ENCODE measurements around the gene CTBP2.
A peak's percentile ranks its signal among the peaks of the same experiment; 100 is the strongest.

The CTBP2 gene

DNA sequence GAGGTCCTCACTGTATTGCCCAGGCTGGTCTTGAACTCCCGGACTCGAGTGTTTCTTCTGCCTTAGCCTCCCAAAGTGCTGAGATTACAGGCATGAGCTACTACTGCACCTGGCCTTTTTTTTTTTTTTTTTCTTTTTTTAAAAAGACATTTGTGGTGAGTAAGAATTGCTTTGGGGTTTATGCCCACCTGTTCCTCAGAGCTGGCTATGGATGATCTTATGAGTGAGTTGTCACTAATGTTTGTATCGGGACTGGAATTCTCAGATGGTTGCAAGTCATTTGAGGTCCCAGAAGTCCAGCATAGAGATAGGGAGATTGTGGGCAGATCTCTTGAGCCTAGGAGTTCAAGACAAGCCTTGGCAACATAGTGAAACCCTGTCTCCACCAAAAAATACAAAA lies 183.2 kb downstream of the CTBP2 start:
- no peak for DNase-seq (ENCODE audit: low read depth)

DNA sequence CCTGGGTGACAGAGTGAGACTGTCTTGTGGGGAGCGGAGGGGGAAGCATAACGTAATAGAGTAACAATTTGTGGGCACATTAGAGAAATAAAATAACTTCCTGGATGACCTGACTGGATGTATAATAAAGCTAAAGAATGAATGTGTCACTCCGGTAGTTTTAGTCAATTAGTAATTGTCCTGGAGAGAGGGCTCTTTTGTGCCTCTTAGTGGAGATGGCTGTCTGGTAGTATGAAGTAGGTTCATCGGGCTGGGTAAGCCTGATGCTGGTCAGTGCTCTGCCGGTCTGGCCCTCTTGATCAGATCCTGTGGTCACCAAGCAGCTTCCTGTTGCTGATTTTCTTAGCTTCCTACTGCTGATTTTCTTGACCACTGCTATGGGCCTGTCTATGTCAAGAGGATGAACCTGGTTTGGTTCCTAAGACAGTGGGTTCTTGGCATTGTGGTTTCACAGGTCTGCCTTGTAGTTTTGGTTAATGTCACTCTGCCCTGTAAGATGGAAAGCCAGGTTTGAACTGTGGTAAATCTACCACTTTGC lies 184.3 kb downstream of the CTBP2 start:
- no peak for DNase-seq (ENCODE audit: low read depth)

DNA sequence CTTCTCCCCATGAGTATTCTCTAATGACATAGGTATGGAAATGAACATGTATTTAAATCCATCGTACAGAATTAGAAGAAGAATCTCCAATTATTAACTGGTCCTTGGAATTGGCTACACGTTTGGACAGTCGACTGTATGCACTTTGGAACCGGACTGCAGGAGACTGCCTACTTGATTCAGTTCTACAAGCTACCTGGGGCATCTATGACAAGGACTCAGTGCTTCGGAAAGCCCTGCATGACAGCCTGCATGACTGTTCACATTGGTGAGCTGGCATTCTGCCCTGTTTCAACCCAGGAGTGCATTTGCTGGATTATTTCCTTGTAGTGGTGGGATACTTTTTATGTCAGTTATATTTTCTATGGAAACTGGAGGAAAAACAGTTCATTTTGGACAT lies 186.2 kb downstream of the CTBP2 start:
- DNase-seq (ENCODE audit: low read depth) = no peak

DNA sequence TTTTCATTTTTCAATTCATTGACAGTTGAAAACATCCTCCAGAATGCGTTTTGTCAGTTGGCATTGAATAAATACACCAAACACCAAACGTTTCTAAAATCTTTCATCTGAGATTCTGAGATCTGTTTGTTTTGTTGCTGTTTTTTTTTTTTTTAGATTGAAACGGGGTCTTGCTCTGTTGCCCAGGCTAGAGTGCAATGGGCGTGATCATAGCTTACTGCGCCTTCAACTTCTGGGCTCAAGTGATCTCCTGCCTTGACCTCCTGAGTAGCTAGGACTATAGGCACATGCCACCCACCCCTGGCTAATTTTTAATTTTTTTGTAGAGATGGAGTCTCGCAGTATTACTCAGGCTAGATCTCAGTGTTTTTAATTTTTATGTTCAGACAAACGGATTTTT lies 187.7 kb downstream of the CTBP2 start:
- DNase-seq (ENCODE audit: low read depth) = no peak

DNA sequence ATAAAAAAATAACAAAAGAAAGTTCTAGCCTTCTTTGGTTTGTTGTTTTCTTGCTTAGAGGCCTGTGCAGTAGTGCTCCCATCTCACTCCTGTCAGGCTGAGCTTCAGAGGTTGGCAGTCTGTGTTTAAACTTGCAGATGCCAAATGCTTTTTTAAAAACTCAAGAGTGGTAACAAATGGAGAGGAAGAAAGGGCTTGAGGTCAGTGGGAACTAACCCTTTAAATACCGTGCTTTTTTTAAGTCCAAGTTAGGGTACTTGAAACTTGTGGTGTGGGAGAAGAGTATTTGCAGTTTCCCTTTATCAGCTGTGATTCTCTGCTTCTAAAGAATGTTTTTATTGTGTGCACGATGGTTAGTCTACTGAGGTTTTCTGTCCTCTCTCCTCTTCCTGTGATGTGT lies 189.1 kb downstream of the CTBP2 start:
- no peak for DNase-seq (ENCODE audit: low read depth)

DNA sequence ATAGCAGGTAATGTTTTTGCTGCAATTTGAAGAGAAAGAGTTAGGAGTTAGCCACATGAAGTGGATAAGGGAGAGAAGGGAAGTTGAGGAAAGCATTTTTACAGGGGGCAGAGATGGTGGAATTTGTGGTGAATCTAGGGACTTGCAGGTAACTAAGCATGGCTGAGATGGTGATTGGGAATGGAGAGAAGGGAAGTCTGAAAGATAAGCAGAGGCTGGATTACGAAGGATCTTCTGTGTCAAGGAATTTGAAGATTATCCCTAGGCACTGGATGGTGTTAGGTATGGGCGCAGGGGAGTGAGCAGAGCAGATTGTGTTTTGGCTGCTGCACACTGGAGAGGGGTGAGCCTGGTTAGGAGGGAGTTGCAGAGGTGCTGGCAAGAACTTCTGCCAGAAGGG lies 193.1 kb downstream of the CTBP2 start:
- DNase-seq (ENCODE audit: low read depth) = no peak

DNA sequence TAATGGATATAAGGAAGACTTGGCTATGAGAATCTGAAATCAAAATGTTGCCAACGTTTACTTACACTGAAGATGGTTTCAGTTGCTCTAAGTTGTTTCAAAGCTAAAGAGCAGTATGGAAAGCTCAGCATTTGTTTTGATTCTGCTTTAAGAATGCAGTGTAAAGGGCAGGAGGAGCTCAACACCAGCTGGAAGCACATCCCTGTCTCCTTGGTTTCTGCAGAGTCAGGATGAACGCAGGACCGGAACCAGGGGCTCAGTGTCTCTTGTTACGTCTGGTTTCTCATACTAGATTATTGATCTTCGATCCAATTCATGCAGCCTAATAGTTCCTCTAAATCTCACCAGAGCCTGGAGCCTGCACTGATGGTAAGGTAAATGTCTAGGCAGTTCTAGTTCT lies 194.4 kb downstream of the CTBP2 start:
- DNase-seq (ENCODE audit: low read depth) = no peak

DNA sequence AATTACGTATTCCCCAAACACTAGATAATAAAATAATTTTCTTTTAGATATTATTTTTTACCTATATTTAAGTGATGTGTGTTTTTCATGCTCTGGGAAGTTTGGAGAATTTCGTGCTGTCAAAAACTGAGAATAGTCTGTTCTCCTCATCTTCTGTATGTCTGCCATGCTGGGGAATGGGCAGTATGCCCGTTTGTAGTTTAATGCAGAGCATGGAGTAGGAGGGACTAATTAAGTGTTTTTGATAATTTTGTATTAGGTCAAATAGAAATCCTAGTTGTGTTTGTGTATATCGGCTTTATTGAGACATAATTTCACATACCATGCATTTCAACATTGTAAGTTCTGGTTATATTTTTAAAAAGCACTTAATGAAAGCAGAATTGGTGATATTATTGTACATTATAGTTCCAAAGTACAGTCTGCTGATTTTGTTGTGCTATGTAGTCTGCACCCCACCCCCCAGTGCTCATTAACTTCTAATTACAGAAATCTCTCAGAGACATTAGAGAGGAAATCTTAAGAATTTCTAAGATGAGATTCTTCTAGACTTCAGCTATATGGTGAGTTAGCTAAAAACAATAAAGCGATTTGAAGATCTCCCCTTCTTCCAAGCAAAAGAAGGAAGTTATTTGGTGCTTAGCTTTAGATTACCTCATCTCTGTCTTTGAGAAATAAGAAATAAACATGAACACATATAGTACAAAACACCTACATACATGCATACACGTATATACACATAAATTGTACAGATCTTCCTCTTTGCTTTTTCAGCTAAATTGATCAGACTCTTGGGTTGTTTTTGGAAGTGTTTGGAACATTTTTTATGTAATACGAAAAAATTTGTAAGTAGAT lies 196.3 kb downstream of the CTBP2 start:
- no peak for DNase-seq (ENCODE audit: low read depth)

DNA sequence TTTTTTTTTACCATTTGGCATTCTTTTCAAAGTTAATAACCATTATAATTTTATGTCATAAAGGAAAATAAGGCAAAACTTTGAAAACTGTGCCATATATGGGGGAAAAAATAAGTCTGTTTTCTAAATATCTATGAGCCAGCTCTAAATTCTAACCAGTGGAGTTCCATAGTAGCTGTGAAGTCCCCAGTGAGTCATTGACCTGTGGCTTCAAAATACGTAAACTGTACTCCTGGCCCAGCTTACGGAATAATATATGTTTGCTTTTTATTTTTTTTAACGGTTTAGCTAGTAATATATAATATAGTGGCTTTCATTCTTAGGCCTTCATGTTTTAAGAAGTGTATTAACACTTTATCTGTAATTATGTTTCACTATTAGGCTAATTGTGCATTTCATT lies 197.9 kb downstream of the CTBP2 start:
- DNase-seq (ENCODE audit: low read depth) = no peak

DNA sequence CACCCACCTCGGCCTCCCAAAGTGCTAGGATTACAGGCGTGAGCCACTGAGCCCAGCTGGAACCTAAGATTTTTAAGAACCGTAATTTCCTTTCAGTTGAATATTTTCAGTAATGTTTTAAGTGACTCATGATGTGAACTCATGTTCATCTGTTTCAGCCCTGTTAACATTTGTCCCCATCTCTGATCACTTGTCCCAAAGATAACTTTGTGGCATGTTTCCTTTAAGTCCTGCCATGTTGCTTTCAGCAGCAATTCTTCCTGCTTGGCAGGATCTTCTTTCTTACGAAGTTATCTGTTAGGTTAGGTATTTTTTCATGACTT lies 199.2 kb downstream of the CTBP2 start:
- no peak for DNase-seq (ENCODE audit: low read depth)

DNA sequence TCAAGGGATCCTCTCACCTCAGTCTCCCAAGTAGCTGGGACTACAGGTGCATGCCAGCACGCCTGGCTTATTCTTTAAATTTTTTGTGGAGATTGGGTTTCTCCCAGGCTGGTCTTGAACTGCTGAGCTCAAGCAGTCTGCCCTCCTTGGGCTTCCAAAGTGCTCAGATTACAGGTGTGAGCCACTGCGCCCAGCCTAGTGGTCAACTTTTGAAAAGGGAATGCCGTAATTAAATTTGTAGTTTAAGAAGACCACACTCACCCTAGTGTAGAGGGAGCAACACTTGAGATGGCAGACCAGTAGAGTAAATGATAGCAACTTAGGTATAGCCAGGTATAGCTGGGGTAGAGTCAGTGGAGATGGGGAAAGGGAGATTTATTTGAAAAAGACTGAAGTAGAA lies 200.8 kb downstream of the CTBP2 start:
- DNase-seq (ENCODE audit: low read depth) = no peak

DNA sequence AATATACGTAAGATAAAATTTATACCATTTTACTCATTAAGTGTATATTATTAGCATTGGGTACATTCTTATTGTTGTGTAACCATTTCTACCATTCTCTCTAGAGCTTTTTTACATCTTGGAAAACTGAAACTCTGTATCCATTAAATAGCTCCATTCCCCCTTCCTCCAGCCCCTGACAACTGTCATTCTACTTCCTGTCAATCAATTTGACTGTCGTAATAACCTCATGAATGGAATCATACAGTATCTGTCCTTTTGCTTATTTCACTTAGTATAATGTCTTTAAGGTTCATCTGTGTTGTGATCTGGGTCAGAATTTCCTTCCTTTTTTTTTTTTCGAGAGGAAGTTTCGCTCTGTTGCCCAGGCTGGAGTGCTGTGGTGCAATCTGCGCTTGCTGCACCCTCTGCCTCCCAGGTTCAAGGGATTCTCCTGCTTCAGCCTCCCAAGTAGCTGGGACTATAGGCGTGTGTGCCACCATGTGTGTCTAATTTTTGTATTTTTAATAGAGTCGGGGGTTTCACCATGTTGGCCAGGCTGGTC lies 202.9 kb downstream of the CTBP2 start:
- no peak for DNase-seq (ENCODE audit: low read depth)

DNA sequence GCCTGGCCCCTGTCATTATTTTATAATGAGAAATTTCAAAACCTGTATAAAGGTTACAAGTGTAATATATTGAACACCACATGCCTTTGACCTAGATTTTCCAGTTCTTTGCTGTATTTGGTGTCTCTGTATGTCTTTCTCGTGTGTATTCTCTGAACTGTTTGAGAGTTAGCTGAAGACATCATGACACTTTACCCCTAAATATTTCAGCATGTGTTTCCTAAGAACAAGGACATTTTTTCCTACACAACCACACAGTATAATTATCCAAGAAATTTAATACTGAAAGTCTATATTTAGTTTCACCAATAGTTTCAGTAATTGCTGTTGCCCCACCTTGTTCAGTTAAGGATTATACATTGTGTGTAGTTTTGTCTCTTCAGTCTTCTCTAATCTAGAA lies 203.6 kb downstream of the CTBP2 start:
- DNase-seq (ENCODE audit: low read depth) = no peak

DNA sequence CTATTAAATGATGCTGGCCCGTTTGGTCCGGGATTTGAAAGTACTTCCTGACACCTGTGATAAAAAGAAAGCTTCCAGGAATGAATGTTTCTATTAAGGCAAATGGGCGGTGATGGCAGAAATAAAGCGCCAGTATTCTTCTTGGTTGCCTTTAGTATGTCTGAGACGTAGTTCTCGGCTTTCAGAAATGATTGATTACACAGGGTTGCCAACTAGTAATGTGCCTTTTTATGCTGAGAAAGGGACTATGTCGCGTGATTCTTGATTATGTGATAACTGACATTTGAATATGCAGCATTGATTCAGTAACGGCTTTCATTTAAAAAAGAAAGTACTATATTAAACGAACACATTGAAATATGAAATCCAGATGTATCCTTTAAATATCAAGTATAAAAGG lies 204.5 kb downstream of the CTBP2 start:
- no peak for DNase-seq (ENCODE audit: low read depth)

DNA sequence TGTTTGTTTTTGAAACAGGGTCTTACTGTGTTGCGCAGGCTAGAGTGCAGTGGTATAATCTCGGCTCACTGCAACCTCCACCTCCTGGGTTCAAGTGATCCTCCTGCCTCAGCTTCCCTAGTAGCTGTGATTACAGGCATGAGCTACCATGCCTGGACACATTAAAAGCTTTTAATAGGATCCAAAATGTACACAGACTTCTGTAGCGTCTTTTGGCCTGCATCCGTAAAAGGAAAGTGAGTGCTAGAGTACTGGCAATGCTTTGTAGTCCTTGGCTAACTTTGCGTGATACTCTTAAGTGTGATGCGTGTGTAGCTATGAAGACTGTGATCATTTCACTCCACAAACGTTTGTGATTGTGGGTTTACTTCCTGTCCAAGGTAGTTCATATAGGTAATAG lies 205.1 kb downstream of the CTBP2 start:
- no peak for DNase-seq (ENCODE audit: low read depth)

DNA sequence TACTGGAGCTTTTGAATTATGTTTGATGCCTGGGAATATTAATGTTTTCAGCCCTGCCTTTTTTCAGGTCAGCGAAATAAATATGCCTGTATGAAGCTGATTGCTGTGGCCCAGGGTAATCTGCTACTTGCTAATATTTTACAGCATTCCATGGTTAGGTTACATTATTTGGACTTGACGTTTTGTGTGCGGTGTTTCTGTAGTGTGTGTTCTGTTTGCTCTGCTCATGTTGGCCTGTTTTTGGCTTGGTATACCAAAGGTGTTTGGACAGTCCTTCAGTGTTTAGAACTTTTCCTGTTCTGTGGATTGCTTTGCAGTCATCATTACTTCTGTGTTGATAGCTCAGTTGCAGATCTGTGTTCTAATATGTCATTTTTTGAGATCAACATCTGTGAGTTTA lies 206.9 kb downstream of the CTBP2 start:
- no peak for DNase-seq (ENCODE audit: low read depth)

DNA sequence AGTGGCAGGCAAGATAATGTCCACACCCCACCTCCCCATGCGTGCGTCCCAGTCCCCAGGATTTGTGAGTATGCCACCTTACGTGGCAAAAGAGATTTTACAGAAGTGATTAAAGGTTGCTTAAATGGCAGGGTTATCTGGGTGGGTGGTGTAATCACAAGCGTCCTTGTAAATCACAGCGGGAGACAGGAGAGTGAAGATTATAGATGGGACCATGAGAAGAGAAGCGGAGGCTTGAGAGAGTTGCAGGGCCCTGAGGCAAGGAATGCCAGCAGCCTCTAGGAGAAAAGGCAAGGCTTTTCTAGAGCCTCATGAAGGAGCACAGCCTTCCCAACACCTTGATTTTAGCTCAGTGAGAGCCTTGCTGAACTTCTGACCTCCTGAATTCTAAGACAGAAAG lies 208.2 kb downstream of the CTBP2 start:
- no peak for DNase-seq (ENCODE audit: low read depth)

DNA sequence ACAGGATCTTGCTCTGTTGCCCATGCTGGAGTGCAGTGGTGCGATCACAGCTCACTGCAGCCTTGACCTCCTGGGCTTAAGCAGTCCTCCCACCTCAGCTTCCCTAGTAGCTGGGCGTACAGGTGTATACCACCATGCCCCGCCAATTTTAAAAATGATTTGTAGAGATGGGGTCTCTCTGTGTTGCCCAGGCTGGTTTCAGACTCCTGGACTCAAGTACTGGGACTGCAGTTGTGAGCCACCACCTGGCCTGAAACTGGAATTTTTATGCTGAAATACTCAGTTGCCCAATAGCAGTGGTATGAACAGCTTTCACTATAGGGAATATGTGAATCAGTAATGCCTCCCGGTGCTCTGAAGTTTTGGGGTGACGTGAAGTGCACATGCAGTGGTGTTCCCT lies 210.8 kb downstream of the CTBP2 start:
- DNase-seq (ENCODE audit: low read depth) = no peak

DNA sequence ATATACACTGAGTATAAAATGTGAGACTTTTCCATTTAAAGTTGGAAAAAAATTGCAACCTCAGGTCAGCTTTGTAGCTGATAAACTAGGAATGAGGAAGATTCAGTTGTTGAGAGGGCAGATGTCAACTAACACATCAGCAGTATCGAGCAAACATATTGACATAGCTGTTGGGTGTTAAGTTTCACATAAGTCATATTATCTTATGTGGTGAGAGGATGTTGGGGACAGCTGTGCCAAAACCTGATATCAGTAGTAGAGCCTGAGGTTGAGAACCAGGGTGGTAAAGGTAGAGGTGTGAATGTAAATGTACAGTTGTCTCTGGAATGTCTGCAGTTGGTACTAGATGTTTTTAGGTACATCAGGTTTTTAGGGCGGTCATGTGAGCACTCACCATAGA lies 213.4 kb downstream of the CTBP2 start:
- no peak for DNase-seq (ENCODE audit: low read depth)

DNA sequence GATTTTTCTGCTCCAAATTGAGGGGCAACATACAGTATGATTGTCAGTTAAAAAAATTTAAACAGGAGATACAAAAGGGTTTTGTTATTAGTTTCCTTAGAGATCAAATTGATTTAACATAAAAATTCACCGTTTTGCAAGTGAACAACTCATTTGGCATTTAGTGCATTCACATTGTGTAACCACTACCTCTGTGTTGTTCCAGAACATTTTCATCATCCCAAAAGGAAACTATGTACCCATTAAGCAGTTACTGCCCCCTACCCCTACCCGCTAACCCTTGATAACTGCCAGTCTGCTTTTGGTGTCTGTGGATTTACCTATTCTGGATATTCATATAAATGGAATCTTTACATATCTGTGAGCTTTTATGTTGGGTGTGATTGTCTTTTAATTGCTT lies 215.4 kb downstream of the CTBP2 start:
- DNase-seq (ENCODE audit: low read depth) = no peak

DNA sequence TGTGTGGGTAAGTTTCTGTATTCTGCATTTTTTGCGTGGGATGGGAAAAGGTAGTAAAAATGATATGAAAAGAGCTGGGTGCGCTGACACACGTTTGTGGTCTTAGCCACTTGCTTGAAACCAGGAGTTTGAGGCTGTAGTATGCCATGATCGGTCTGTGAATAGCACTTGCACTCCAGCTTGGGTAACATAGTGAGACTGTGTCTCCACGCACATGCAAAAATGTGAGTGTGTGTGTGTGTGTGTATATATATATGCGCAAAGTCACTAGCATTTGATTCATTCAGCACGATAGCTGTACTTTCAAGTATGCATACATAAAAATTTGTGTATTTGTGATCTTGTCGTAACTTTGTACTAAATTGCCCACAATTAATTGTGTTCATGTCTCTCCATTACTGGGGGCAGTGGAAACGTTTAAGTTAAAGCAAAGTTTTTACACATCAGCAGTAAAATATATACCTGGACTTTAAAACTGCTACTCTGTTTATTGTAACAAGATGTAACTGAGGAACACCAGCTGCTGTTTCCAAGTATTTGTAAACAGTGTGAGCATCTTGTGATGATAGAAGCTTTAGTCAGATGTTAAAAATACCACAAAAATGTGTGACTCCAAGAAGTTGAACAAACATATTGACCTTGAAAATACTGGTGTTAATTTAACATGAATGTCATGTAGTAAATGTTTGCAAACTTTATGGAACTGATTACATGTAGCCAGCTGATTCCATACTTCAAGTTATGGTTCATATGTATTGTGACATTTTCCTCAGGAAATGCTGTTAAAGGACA lies 216.9 kb downstream of the CTBP2 start:
- peak; percentile 67 for DNase-seq (ENCODE audit: low read depth)

DNA sequence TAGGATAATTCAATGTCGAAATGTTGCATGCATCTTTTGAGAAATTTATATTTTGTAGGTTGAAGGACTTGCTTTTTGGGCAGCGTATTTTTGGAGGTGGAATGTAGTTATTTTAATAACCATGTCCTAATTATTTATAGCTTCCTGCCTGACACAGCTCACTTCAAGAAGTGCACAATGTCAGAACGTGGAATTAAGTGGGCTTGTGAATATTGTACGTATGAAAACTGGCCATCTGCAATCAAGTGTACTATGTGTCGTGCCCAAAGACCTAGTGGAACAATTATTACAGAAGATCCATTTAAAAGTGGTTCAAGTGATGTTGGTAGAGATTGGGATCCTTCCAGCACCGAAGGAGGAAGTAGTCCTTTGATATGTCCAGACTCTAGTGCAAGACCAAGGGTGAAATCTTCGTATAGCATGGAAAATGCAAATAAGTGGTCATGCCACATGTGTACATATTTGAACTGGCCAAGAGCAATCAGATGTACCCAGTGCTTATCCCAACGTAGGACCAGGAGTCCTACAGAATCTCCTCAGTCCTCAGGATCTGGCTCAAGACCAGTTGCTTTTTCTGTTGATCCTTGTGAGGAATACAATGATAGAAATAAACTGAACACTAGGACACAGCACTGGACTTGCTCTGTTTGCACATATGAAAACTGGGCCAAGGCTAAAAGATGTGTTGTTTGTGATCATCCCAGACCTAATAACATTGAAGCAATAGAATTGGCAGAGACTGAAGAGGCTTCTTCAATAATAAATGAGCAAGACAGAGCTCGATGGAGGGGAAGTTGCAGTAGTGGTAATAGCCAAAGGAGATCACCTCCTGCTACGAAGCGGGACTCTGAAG lies 217.8 kb downstream of the CTBP2 start:
- DNase-seq (ENCODE audit: low read depth) = no peak
